PC-9 (cell line): ENCODE data around the gene SLC39A2.

Source experiments
- CTCF ChIP-seq: fragments of 200-600 bp; sonication (generic); conservative IDR thresholded peaks from 2 replicates; pipeline ENCODE4 v1.6.1; 2017; ENCODE audit warnings: mixed run types, antibody characterized with exemption, mild to moderate bottlenecking, moderate library complexity
- EZH2 ChIP-seq: fragments of 200-600 bp; sonication (generic); IDR thresholded peaks from 2 replicates; pipeline ENCODE4 v1.8.0; 2017; ENCODE audit warnings: antibody characterized with exemption, low read depth

- TF ChIP-seq CTCF: no peak
- TF ChIP-seq EZH2: no peak
Measured at GRCh38 chr14:21011136-21011535, 12.0 kb downstream of the SLC39A2 start.
